GM19099 (cell line): Measurements from ENCODE around the gene TAS2R14.

Experiments
- POLR2A ChIP-seq: IDR thresholded peaks from 3 replicates; pipeline ENCODE4 v1.6.1; 2011; ENCODE audit warnings: low read depth; ENCODE audit not compliant: insufficient read length; ENCODE audit errors: extremely low read depth

Gene TAS2R14

GRCh38 chr12:10939163-10939562 is at the start of gene TAS2R14:
Gene TAS2R14 (minus strand): TSS chr12:10939263. CDS start chr12:10939207, 56 bp downstream.
- TF ChIP-seq POLR2A = no peak

GRCh38 chr12:10986812-10987211 is 47.7 kb upstream of the TAS2R14 start, which contains the start of gene TAS2R50:
Gene TAS2R50 (minus strand): TSS chr12:10986912. CDS start chr12:10986860, 52 bp downstream.
- no peak for TF ChIP-seq POLR2A

- TF ChIP-seq POLR2A = no peak
These were observed 43.2 kb upstream of the TAS2R14 start for GRCh38 chr12:10982244-10982643.

- TF ChIP-seq POLR2A = no peak
These were observed 35.9 kb upstream of the TAS2R14 start for GRCh38 chr12:10974965-10975364.

GRCh38 chr12:10968765-10969456 is 29.8 kb upstream of the TAS2R14 start:
- TF ChIP-seq POLR2A = no peak

- TF ChIP-seq POLR2A = no peak
These were observed 28.3 kb upstream of the TAS2R14 start for GRCh38 chr12:10967409-10967808.

GRCh38 chr12:10966314-10966713 is 27.3 kb upstream of the TAS2R14 start:
- TF ChIP-seq POLR2A = no peak

- TF ChIP-seq POLR2A = no peak
These were observed 26.4 kb upstream of the TAS2R14 start for GRCh38 chr12:10965476-10965875.

GRCh38 chr12:10960211-10960610 is 21.1 kb upstream of the TAS2R14 start:
- no peak for TF ChIP-seq POLR2A

GRCh38 chr12:10959804-10960203 is 20.7 kb upstream of the TAS2R14 start:
- no peak for TF ChIP-seq POLR2A

GRCh38 chr12:10957741-10958140 is 18.7 kb upstream of the TAS2R14 start:
- no peak for TF ChIP-seq POLR2A

- TF ChIP-seq POLR2A = no peak
These were observed 17.0 kb upstream of the TAS2R14 start for GRCh38 chr12:10956085-10956484.

- no peak for TF ChIP-seq POLR2A
These were observed 13.6 kb upstream of the TAS2R14 start for GRCh38 chr12:10952645-10953044.

GRCh38 chr12:10943167-10943566 is 4.1 kb upstream of the TAS2R14 start:
- no peak for TF ChIP-seq POLR2A

GRCh38 chr12:10941916-10942607 is 3.0 kb upstream of the TAS2R14 start:
- TF ChIP-seq POLR2A = no peak

GRCh38 chr12:10941369-10941768 is 2.3 kb upstream of the TAS2R14 start:
- TF ChIP-seq POLR2A = no peak

- TF ChIP-seq POLR2A = no peak
These were observed 1.3 kb upstream of the TAS2R14 start for GRCh38 chr12:10940389-10940788.

GRCh38 chr12:10936506-10936905 is 2.6 kb downstream of the TAS2R14 start:
- TF ChIP-seq POLR2A = no peak
